Left ventricle myocardium inferior (tissue), 1 donor: Measurements from ENCODE around the gene NR6A1. TPM values are rescaled to one million over a fixed set of nuclear protein-coding genes. Genes with fewer than 3 reads are reported as not detected.

Experiments used
- DNase-seq: peaks from one replicate; pipeline ENCODE4 v3.0.0-alpha.2; 2020
- H3K27ac ChIP-seq: fragments of 200-600 bp; replicated peaks from 2 replicates; pipeline ENCODE4 v1.8.0; 2021
- H3K27me3 ChIP-seq: fragments of 200-600 bp; 2 replicates; pipeline ENCODE4 v1.8.0; 2021; ENCODE audit warnings: low read depth
- H3K36me3 ChIP-seq: fragments of 200-600 bp; 2 replicates; pipeline ENCODE4 v1.8.0; 2021
- H3K4me1 ChIP-seq: fragments of 200-600 bp; 2 replicates; pipeline ENCODE4 v1.8.0; 2021
- H3K4me3 ChIP-seq: fragments of 200-600 bp; 2 replicates; pipeline ENCODE4 v1.8.0; 2021; ENCODE audit warnings: mild to moderate bottlenecking, moderate library complexity
- H3K9me3 ChIP-seq: fragments of 200-600 bp; replicated peaks from 2 replicates; pipeline ENCODE4 v1.8.0; 2021
- CTCF ChIP-seq: fragments of 200-600 bp; IDR thresholded peaks from 2 replicates; pipeline ENCODE4 v1.8.0; 2021; ENCODE audit warnings: antibody characterized with exemption, mild to moderate bottlenecking, borderline replicate concordance
- intact Hi-C: fragments of 100-400 bp; cut with micrococcal nuclease; formaldehyde crosslinking; loops from one replicate; pipeline ENCODE4 v1.11.0; 2022
- total RNA-seq: library from RNA; stranded (reverse); fragmentation: NEBNext Ultra II Directional; extraction: Animal tissue kit (Norgen Biotek cat#: 25700); gene quantifications from one replicate; pipeline ENCODE4 v1.2.1, GENCODE V29; 2021
- donor health status: DM: no; HTN: yes; CAD: no; lungs with severe emphysema.

The NR6A1 gene
- total RNA-seq, 1 donor from 2014 or later: 1.0 TPM

- TF ChIP-seq CTCF: no peak
- Histone ChIP-seq H3K36me3 (no peaks in the 10 kb centered on the region), H3K4me1 (peaks cover 9% of the 10 kb centered on the region), H3K27me3 (no peaks in the 10 kb centered on the region), H3K27ac (no peak overlapping the region), H3K4me3 (no peak overlapping the region), H3K9me3 (no peaks in the 10 kb centered on the region)
- intact Hi-C loops: no loop called here
- no peak for DNase-seq
Observed at GRCh38 chr9:124666642-124667041, 104.5 kb downstream of the NR6A1 start.

- H3K36me3 ChIP-seq: no peaks in the 10 kb centered on the region
- H3K27me3 ChIP-seq: no peaks in the 10 kb centered on the region
- no peak overlapping the region for H3K27ac ChIP-seq
- intact Hi-C loops: no loop called here
- H3K4me1 ChIP-seq: peaks cover 18% of the 10 kb centered on the region
- DNase-seq: no peak
- H3K4me3 ChIP-seq: no peak overlapping the region
- TF ChIP-seq CTCF: no peak
- no peaks in the 10 kb centered on the region for H3K9me3 ChIP-seq
Observed at GRCh38 chr9:124665391-124666058, 105.6 kb downstream of the NR6A1 start.

- no peak for TF ChIP-seq CTCF
- peaks cover 32% of the 10 kb centered on the region for H3K4me1 ChIP-seq
- no peaks in the 10 kb centered on the region for H3K9me3 ChIP-seq
- no peaks in the 10 kb centered on the region for H3K36me3 ChIP-seq
- H3K27me3 ChIP-seq: no peaks in the 10 kb centered on the region
- no peak overlapping the region for H3K27ac ChIP-seq
- H3K4me3 ChIP-seq: no peak overlapping the region
- intact Hi-C loops: no loop called here
- no peak for DNase-seq
Observed at GRCh38 chr9:124664143-124664542, 107.0 kb downstream of the NR6A1 start.

GRCh38 chr9:124663046-124663961 is 107.8 kb downstream of the NR6A1 start:
- Histone ChIP-seq H3K36me3 (no peaks in the 10 kb centered on the region), H3K4me1 (peaks cover 35% of the 10 kb centered on the region), H3K27ac (no peak overlapping the region), H3K27me3 (no peaks in the 10 kb centered on the region), H3K4me3 (no peak overlapping the region), H3K9me3 (no peaks in the 10 kb centered on the region)
- intact Hi-C loops: no loop called here
- no peak for TF ChIP-seq CTCF
- DNase-seq: no peak

- TF ChIP-seq CTCF: no peak
- no peaks in the 10 kb centered on the region for H3K36me3 ChIP-seq
- intact Hi-C loops: no loop called here
- no peaks in the 10 kb centered on the region for H3K27me3 ChIP-seq
- H3K27ac ChIP-seq: no peak overlapping the region
- no peak overlapping the region for H3K4me3 ChIP-seq
- H3K4me1 ChIP-seq: peaks cover 43% of the 10 kb centered on the region
- no peak for DNase-seq
- no peaks in the 10 kb centered on the region for H3K9me3 ChIP-seq
Observed at GRCh38 chr9:124662561-124662960, 108.5 kb downstream of the NR6A1 start.
